Embryonic facial prominence (tissue), 1 donor: ENCODE data around the gene C1QTNF2.

Experiments
- DNase-seq: peaks from one replicate; pipeline ENCODE4 v3.0.0-alpha.2; 2016; ENCODE audit errors: extremely low spot score

C1QTNF2 gene

GRCh38 chr5:160369990-160370712 is at the start of gene C1QTNF2:
TSS of gene C1QTNF2 (minus strand) at chr5:160370626. CDS start at chr5:160355011, 15,615 bp downstream.
- DNase-seq = peak; percentile 56

- DNase-seq = no peak
Observed at GRCh38 chr5:160420331-160420610, 49.8 kb upstream of the C1QTNF2 start.

- no peak for DNase-seq
Observed at GRCh38 chr5:160419458-160420330, 49.3 kb upstream of the C1QTNF2 start.

- DNase-seq = peak; percentile 93
Observed at GRCh38 chr5:160418561-160419457, 48.4 kb upstream of the C1QTNF2 start, which contains the start of gene SLU7. TSS of gene SLU7 (minus strand) at chr5:160419081. CDS start at chr5:160415294, 3,787 bp downstream.

GRCh38 chr5:160399402-160400353 is 29.3 kb upstream of the C1QTNF2 start, which contains the start of gene FAM200C:
TSS of gene FAM200C (minus strand) at chr5:160400054. CDS start at chr5:160395490, 4,564 bp downstream.
- DNase-seq = peak; percentile 95

- no peak for DNase-seq
Observed at GRCh38 chr5:160398806-160399205, 28.4 kb upstream of the C1QTNF2 start.

GRCh38 chr5:160397492-160397891 is 27.1 kb upstream of the C1QTNF2 start:
- no peak for DNase-seq

GRCh38 chr5:160395111-160395510 is 24.7 kb upstream of the C1QTNF2 start:
- DNase-seq = no peak

- DNase-seq = peak; percentile 31
Observed at GRCh38 chr5:160390787-160391696, 20.6 kb upstream of the C1QTNF2 start.

- DNase-seq = no peak
Observed at GRCh38 chr5:160387445-160387844, 17.0 kb upstream of the C1QTNF2 start.

- DNase-seq = no peak
Observed at GRCh38 chr5:160385496-160385895, 15.1 kb upstream of the C1QTNF2 start.

GRCh38 chr5:160384681-160385080 is 14.3 kb upstream of the C1QTNF2 start:
- DNase-seq = no peak

- no peak for DNase-seq
Observed at GRCh38 chr5:160382346-160382745, 11.9 kb upstream of the C1QTNF2 start.

GRCh38 chr5:160380041-160380440 is 9.6 kb upstream of the C1QTNF2 start:
- DNase-seq = no peak

GRCh38 chr5:160379511-160379910 is 9.1 kb upstream of the C1QTNF2 start:
- peak; percentile 22 for DNase-seq

- DNase-seq = no peak
Observed at GRCh38 chr5:160378330-160378729, 7.9 kb upstream of the C1QTNF2 start.

- no peak for DNase-seq
Observed at GRCh38 chr5:160377651-160378050, 7.2 kb upstream of the C1QTNF2 start.

GRCh38 chr5:160376416-160376815 is 6.0 kb upstream of the C1QTNF2 start:
- no peak for DNase-seq

- DNase-seq = no peak
Observed at GRCh38 chr5:160375701-160376100, 5.3 kb upstream of the C1QTNF2 start.

- DNase-seq = peak; percentile 21
Observed at GRCh38 chr5:160375166-160375565, 4.7 kb upstream of the C1QTNF2 start.
